GM19372 (cell line): ENCODE results near the gene PFDN4.
"Not testable (repeated sequence)": the region's sequence is repeated elsewhere in the genome, so short reads cannot be mapped to it uniquely, and the experiment has no call there.

ENCODE experiments used
- ATAC-seq: cut with Tn5 transposase; IDR thresholded peaks from one replicate; pipeline ENCODE4 v1.9.1; 2021; ENCODE audit warnings: mild to moderate bottlenecking, low read depth, moderate library complexity; ENCODE audit not compliant: unreplicated experiment

PFDN4 gene

DNA sequence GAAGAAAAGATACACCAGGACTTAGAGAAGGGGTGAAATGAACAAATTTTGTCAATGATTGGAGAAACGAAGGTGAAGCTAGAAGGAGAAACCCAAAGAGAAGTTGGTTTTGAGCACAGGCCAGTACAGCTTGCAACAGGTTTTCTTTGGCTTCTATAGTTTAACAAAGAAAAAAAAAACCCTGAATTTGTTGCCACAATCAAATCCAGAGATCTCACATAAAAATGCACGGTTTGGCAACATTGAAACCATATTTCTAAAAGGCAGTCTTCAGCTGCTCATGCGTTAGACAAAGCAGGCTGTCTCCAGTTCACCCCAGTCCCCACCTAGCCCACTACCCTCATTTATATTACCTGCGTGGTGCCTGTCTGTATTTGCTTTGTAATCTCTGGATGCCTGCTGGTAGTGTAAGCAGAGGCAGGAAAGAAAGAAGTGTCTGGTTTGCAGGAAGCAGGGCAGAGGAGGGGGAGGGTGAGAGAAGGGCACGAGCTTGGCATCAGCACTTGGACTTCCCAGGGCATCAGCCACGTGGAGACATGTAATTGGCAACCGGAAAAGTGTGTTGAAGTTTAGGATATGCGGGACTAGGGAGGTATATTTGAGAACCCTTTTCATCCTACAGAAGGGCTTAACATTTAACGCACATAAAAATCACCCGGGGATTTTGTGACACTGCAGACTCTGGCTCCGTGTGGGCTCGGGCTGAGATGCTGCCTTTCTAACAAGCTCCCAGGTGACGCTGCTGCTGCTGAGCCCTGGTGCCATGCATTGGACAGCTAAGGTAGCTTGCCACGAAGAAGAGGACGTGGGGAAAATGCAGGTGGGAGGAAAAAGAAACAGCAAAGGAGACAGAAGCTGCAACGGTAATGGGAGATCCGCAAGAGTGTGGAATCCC is 14.4 kb downstream of the PFDN4 start:
- ATAC-seq: no peak

DNA sequence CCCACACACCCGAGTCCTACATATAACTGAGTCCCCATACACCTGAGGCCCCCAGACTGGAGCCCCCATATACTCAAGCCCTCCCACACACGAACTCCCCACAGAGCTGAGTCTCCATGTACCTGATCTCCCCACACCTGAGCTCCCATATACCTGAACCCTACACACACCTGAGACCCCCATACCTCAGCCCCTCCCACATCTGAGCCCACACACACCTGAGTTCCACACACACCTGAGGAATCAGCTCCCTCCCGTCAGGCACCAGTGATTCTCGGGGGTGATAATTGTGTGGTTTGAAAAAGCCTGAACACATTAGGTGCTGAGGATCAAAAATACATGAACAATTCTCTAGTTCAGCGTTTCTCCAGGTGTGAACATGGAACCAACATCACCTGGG is 15.4 kb downstream of the PFDN4 start:
- no peak for ATAC-seq

DNA sequence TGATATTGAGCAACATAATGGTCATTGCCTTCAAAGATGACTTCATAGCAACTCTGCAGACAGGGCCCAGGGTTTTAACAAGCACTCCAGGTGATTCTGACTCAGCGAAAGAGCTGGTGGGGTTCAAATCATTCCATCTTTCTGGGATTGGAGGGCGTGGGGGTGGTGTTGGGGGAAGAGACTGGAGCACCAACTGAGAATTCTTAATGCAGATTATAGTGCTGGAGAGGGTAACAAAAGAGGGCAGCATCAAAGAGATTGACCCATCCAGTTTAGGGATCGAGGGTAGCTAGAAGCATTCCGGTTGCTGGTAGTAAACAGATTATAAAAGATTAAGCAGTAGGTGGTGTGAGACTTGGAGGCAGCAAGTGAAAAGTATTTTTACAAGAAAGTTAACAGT is 15.9 kb downstream of the PFDN4 start:
- ATAC-seq: no peak

DNA sequence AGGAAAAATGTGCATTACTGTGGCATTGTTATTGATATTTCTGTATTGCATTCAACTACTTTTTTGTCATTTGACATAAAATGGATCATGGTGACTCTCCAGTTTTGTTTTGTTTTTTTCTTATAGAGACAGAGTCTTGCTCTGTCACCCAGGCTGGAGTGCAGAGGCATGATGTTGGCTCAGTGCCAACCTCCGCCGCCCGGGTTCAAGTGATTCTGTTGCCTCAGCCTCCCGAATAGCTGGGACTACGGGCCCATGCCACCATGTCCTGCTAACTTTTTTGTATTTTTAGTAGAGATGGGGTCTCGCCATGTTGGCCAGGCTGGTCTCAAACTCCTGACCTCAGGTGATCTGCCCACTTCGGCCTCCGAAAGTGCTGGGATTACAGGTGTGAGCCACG is 16.8 kb downstream of the PFDN4 start:
- not testable (repeated sequence) for ATAC-seq

DNA sequence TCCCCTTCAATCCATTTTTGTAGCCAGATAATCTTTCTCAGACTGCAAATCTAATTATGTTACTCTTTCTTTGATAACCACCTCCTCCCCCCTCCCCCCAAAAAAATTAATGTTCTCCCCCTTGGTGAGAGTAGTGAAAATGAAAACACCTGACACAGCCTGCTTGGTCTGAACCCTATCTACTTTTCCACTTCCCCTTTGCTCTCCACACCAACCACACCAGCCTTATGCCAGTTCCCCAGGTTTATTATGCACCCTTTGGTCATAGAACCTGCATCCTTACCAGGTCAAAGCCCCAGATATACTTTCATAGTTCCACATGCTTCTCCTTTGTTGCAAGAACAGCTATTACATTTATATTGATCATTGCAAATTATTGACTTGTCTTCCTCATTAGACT is 19.4 kb downstream of the PFDN4 start:
- ATAC-seq: peak; percentile 94

DNA sequence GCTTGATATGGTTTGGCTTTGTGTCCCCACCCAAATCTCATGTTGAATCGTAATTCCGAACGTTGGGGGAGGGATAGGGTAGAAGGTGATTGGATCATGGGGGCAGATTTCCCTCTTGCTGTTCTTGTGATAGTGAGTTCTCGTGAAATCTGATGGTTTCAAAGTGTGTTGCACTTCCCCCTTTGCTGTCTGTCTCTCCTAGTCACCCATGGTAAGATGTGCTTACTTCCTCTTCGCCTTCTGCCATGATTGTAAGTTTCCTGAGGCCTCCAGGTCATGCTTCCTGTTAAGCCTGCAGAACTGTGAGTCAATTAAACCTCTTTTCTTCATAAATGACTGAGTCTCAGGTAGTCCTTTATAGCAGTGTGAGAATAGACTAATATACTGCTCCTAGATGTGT is 19.9 kb downstream of the PFDN4 start:
- ATAC-seq: no peak

DNA sequence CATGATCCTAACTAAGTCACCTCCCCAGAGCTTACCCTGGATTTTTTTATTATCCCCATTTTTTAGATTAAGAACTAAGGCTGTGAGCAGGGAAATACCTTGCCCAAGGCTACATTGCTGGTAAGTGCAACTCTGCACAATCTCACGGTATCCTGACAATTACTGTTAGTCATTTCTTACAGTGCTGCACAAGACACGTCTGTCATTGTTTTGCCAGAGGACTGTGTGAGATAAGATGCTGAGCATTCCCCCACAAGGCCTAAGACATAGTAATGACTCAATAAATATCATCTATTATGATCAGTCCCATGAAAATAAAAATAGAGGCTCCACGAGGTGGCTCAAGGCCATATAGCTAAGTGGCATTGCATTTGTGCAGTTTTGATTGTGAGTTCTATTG is 21.0 kb downstream of the PFDN4 start:
- ATAC-seq: no peak

DNA sequence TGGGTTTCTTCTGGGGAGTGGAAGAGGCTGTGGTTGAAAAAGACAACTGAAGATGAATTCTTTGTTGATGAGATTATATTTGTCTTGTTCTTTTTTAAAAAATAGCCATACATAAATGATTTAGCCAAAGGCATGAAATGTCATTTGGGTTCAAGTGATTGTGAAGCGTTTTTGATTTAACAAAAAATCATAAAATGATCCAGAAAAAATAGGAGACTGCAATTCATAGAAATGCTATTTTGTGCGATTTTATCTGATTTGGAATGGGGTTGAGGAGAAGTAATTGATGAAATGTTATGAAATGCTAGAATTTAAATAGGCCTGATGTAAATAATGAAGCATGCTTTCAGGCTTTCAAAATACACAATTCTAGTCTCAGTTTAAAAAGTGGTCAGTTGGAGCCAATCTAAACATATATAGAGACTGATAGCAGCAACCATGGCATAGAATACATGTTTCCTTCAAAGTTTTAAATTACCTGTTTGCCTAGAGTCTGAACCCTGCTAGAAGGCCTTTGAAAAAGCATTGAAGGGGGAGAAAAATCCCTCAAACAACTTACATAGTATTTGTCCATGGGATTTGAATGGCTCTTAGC is 21.8 kb downstream of the PFDN4 start:
- no peak for ATAC-seq

DNA sequence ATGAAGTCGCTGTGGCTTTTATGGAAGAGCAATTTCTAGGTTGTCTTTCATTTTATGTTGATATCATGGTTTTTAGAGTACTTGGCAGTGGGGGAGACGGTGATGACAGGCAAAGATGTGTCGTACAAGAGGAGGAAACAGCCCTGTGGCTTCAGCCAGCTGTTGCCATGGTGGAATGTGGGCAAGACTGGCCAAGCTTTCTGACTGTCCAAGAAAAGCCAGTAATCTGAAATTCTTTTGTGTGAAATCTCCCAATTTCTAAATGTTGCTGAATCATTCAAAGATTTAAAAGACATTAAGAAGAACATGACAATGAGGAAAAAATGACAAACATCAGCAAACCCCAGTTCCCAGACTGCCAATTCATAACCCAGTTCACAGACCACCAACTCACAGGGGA is 23.1 kb downstream of the PFDN4 start:
- ATAC-seq: no peak

DNA sequence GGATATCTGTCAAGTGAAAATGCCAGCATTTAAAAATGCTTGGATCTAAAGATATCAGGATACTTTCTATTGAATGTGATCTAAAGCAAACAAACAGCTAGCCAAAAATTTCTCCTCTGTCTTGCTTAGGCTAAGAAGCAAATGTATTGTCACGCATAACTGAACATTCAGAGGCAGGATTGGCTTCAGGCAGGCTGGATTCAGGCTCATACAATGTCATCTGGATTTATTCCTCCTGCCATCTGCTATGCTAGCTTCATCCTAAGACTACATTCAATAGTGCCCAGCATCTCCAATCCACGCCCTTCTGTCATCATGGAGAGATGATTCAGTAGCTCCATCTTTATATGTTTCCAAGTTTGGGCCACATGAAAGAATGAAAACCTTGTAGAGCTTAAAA is 27.1 kb downstream of the PFDN4 start:
- no peak for ATAC-seq

DNA sequence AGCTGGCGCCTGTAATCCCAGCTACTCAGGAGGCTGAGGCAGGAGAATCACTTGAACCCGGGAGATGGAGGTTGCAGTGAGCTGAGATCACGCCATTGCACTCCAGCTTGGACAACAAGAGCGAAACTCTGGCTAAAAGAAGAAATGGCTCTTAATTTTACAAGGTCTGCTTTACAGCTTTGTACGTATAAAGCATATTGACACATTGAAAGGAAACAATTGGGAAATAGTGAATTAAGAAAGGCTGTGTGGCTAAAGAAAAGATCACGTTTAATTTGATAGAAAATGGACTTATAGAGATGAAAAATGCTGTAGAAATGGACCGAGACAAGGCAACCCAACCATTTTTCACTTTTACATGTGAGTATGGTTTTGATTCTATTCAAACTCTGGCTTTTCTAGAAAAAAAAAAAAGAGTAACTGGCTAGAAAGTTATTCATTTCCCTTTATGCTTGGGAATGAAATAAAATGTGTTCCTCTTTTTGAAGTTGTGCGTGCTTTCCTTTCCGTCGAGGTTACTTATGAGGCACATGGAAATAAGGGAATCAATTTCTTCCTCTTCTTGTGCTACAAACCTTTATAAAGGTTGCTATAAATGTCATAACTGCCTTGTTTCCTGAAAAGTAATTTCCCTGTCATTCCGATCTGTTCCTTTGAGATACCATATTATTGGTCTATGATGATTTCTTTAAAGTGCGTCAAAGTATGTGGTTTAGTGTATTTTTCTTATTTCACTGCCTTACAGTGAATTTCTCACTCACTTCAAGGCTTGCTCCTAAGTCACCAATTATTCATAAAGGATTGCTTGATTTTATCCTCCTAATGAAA is 29.4 kb downstream of the PFDN4 start:
- no peak for ATAC-seq

DNA sequence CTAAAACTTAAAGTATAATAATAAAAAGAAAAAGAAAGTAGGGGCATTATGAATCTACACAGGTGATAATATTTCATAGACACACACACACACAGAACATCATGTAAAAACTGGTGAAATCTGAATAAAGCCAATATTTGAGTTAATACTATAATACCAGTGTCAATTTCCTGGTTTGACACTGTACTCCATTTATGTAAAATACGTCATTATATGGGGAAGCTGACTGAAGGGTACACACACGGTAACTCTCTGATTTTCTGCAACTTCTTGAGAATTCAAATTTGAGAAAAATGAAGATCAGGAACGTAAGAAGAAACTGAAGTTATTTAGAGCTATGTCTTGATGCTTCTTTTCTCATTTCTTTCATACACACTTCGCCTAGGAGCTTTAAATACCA is 36.2 kb downstream of the PFDN4 start:
- no peak for ATAC-seq

DNA sequence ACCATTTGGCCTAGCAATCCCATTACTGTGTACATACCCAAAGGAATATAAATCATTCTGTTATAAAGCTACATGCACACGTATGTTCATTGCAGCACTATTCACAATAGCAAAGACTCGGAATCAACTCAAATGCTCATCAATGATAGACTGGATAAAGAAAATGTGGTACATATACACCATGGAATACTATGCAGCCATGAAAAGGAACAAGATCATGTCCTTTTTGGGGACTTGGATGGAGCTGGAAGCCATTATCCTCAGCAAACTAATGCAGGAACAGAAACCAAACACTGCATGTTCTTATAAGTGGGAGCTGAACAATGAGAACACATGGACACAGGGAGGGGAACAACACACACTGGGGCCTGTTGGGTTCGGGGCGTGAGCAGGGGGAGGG is 40.8 kb downstream of the PFDN4 start:
- not testable (repeated sequence) for ATAC-seq

DNA sequence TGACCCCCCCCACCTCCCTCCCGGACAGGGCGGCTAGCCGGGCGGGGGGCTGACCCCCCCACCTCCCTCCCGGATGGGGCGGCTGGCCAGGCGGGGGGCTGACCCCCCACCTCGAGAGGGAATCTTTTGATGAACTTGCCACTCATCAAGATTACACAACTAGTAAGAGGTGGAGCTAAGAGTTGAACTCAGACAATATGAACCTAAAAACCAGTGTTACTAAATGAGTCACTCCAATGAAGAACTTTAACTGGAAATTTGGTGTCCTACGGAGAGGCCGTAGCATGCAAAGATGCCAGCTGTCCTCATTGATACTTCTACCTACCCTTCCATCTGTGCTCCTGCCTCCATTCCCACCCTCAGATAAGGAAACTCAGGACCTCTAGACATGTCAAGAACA is 42.8 kb downstream of the PFDN4 start:
- no peak for ATAC-seq

DNA sequence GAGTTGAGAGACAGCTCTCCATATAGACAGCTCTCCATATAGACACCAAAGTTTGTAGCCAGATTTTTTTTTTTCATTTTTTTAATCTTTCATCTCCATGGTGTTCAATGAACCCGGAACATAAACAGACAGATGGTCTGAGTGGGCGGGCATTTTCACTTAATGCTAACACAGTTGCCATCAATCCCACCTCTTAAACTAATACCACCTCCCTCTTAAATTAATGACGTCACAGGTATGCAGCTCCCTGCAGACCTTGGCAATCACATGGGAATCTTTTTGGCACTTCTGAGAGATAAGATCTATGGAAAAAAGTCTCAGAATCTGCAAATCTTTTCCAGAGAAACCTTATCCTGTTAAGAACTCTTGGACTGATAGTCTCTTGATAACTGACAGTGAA is 43.2 kb downstream of the PFDN4 start:
- ATAC-seq: no peak

DNA sequence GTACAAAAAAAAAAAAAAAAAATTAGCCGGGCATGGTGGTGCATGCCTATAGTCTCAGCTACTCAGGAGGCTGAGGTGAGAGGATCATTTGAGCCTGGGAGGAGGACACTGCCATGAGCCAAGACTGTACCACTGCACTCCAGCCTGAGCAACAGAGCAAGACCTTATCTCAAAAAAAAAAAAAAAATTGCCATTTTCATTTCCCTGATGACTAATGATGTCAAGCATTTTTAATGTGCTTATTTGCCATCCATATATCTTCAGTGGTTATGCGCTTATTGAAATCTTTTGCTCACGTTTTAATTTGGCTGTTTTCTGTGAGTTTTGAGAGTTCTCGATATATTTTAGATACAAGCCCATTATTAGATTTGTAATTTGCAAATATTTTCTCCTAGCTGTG is 46.7 kb downstream of the PFDN4 start:
- ATAC-seq: no peak

DNA sequence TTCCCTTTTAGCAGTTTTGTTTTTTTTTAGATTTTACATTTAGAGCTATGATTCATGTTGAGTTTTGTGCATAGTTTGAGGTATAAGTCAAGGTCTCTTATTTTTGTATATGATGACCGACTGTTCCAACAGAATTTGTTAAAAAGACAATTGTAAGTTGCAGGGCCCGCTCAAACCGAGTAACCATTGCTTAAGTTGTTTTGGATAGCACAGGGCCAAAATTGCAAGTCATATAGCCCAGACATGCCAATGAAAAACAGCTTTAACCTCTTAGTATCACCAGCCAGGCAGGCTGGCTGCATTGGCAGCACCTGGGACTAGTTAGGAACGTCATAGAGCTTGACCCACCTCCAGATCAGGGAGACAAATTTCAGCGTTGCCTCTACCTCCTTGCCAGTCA is 47.3 kb downstream of the PFDN4 start:
- ATAC-seq: no peak

DNA sequence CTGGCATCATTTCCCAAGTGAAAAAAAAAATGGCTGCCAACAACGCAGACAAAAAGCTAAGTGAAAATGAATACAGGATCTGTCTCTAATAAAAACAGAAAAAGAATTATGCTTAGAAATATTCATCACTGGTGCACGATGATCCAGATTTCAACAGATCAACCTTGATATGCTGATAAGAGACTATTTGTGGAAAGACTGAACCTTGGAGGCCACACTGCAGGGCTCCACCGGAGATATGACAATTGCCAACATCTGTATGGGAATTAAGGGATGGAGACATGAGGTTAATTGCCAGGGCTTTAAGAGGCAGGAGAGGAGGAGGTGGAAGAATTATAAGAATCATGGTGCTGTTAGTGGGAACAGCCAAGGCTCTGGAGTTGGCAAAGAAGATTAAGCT is 48.3 kb downstream of the PFDN4 start:
- ATAC-seq: no peak

DNA sequence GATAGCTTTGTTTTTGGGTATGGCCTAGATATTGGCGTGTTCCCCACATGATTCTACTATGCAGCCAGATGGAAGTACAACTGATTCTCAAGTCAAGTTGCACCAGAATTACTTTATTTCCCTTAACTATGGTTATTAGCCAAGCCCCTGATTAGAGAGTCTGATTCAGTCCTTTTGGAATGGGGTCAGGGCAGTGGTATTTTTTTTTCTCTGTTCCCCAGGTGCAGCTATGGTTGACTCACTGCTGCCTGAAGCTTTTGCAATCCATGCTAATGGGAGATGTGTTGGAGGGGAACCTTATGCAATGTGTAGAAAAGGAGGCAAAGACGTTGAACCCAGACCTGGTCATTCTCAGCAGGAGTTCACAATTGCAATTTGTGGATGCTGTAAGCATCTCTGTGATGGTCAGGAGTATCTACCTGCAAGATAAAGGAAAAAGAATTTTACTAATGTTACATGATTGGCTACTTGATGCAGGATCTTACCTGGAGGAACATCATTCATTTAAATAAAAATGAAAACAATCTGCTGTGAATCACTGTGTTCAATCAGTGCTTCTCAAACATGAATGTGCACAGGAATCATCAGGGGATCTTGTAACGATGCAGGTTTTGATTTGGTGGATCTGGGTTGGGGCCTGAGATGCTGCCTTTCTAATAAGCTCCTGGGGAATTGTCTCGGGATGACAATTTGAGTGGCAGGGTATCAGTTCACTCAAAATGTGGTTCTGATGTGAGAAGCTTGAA is 49.4 kb downstream of the PFDN4 start:
- ATAC-seq: no peak

DNA sequence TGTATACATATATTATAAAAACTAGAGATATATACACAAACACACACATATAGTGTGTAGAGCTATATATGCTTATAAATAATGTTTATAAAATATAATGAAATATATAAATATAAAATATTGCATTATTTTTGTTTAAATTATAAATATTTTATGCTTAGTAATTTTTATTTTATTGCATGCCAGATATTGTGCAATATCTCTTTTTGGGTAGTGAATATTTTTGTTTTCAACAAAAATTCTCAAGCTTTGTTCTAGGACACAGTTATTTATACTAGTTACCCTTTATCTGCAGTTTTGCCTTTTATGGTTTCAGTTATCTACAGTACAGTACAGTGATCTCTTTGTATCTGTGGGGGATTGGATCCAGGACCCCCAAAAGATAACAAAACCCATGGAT is 52.2 kb downstream of the PFDN4 start:
- no peak for ATAC-seq

DNA sequence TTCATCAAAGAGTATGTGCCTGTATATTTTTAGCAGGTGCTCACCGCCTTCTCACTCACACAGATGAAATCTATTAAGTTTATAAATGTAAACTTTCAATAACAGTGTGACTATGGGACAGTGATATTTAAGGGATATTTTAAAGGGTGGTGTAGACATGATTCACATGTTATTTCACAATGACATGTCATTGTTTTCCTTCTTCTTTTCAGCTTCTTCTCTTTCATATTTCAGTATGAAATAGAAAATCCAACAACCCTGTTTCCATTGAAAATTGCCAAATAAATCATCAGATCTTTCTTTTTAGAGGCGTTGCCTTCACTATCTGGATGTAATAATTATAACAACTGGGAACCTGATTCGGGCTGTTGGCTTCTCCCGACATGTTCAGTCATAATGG is 54.8 kb downstream of the PFDN4 start:
- ATAC-seq: no peak
